BJ (cell line): ENCODE measurements around the gene IFRD2. TPM values are rescaled to one million over a fixed set of nuclear protein-coding genes. Genes with fewer than 3 reads are reported as not detected.

ENCODE experiments used
- CTCF ChIA-PET: fragments of 350-600 bp; formaldehyde crosslinking; extraction: SDS; loops from one replicate; lab custom pipeline; 2021; ENCODE audit warnings: antibody characterized with exemption, inconsistent platforms; lab: Yijun Ruan, JAX
- POLR2A ChIA-PET: fragments of 300-600 bp; sonication (Branson Sonifier 250); formaldehyde crosslinking; extraction: SDS; loops from one replicate; lab custom pipeline; 2021; ENCODE audit warnings: antibody characterized with exemption; lab: Charles Lee
- DNase-seq: peaks from one replicate; pipeline ENCODE4 v3.0.0-alpha.2; 2011; ENCODE audit warnings: low read depth
- H3K27me3 ChIP-seq: 2 replicates; pipeline ENCODE4 v1.6.0; 2011; ENCODE audit warnings: low read length; ENCODE audit not compliant: control insufficient read depth, insufficient read depth
- H3K36me3 ChIP-seq: 2 replicates; pipeline ENCODE4 v1.5.1; 2011; ENCODE audit warnings: low read length; ENCODE audit not compliant: control insufficient read depth, insufficient read depth
- H3K4me3 ChIP-seq: 2 replicates; pipeline ENCODE4 v1.5.1; 2011; ENCODE audit warnings: low read depth, mild to moderate bottlenecking, control low read depth, low read length
- polyA plus RNA-seq: library from polyadenylated mRNA; depleted of rRNA; stranded (reverse); fragments of >200 nt; gene quantifications from 2 replicates; pipeline ENCODE4 v1.2.3, GENCODE V29; 2011; rRNA removed
- TF ChIP-seq, protein P1 (sequence below): IDR thresholded peaks from 2 replicates; pipeline ENCODE4 v1.5.1; 2011; ENCODE audit warnings: low read depth, mild to moderate bottlenecking, control low read depth, inconsistent platforms, low read length, moderate library complexity; ENCODE audit not compliant: insufficient read depth

IFRD2 gene
- polyA plus RNA-seq, 1 experiment: 56.7 TPM

DNA sequence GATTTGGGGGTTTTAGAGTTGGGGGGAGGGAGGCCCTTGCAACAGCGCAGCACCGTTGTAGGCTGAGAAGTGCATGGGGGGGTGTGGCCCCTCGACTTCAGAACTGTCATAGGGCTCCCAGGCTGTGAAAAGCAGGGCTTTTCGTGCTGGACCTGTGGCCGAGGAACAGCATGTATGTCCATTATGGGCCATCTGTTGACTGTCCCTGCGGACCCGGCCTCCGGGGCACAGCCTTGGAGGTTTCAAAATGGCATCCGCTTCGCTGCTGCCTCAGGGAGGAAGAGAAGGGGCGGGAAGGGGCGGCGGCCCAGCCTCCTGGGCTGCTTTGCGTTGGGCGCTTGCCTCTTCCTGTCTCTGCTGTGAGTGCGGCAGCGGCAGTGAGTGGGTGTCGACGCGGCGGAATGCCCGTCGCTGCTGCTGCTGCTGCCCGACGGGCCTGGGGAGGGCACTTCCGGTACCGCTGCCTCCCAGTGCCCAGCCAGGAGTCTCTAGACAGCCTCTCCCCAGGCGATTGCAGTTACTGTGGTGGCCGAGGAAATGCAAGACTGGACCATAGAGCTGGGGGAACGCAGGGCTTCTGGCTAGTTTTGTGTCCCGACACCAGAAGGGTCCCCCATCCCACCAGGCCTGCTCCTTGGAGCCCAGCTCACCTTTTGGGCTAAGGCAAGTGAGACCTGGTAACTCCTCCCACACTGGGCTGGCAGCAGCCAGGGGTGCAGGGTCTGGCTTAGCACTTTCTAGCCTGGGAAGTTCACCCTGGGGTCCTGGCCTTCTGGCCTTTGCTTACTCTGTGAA, 54.3 kb downstream of the IFRD2 start:
- TF ChIP-seq, protein P1, sequence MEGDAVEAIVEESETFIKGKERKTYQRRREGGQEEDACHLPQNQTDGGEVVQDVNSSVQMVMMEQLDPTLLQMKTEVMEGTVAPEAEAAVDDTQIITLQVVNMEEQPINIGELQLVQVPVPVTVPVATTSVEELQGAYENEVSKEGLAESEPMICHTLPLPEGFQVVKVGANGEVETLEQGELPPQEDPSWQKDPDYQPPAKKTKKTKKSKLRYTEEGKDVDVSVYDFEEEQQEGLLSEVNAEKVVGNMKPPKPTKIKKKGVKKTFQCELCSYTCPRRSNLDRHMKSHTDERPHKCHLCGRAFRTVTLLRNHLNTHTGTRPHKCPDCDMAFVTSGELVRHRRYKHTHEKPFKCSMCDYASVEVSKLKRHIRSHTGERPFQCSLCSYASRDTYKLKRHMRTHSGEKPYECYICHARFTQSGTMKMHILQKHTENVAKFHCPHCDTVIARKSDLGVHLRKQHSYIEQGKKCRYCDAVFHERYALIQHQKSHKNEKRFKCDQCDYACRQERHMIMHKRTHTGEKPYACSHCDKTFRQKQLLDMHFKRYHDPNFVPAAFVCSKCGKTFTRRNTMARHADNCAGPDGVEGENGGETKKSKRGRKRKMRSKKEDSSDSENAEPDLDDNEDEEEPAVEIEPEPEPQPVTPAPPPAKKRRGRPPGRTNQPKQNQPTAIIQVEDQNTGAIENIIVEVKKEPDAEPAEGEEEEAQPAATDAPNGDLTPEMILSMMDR: no peak
- POLR2A ChIA-PET: interaction anchor here (1.0 kb wide), 1 partner anchor 9 kb away, joined by 4 read pairs; no protein-coding TSS in a partner anchor
- peak; percentile 35 for DNase-seq
- CTCF ChIA-PET: interaction anchor here (0.6 to 3.8 kb wide), 8 partner anchors 9 to 110 kb away, joined by 3 to 41 read pairs (median 4); no protein-coding TSS in a partner anchor
- H3K27me3 ChIP-seq: no peaks in the 10 kb centered on the region
- peaks cover 10% of the 10 kb centered on the region for H3K36me3 ChIP-seq
- H3K4me3 ChIP-seq: peak overlapping the region; percentile 76

Other genes starting within 250 kb of the IFRD2 start
- 171 and 205 TPM in 2 replicates for gene RBM5, start 203.5 kb downstream of the IFRD2 start, polyA plus RNA-seq
- gene SEMA3F, start 137.1 kb downstream of the IFRD2 start, polyA plus RNA-seq: 7.4 and 11.4 TPM in 2 replicates
- not detected in 2 replicates for gene GNAT1, start 100.8 kb downstream of the IFRD2 start, polyA plus RNA-seq
- gene SLC38A3, start 87.2 kb downstream of the IFRD2 start, polyA plus RNA-seq: 0.17 and 0.22 TPM in 2 replicates
- 574 and 887 TPM in 2 replicates for gene GNAI2, start 56.2 kb downstream of the IFRD2 start, polyA plus RNA-seq
- 32.7 and 59.0 TPM in 2 replicates for gene SEMA3B, start 23.3 kb downstream of the IFRD2 start, polyA plus RNA-seq
- not detected in 2 replicates for gene LSMEM2, start 13.3 kb downstream of the IFRD2 start, polyA plus RNA-seq
- gene HYAL3, start 7.0 kb upstream of the IFRD2 start, polyA plus RNA-seq: 7.1 and 8.5 TPM in 2 replicates
- gene NAA80, start 7.0 kb upstream of the IFRD2 start, polyA plus RNA-seq: 3.6 and 5.8 TPM in 2 replicates
- gene HYAL1, start 11.1 kb upstream of the IFRD2 start, polyA plus RNA-seq: 0.10 and 0.12 TPM in 2 replicates
- 40.4 and 63.2 TPM in 2 replicates for gene HYAL2, start 30.3 kb upstream of the IFRD2 start, polyA plus RNA-seq
- 33.8 and 38.9 TPM in 2 replicates for gene TUSC2, start 35.8 kb upstream of the IFRD2 start, polyA plus RNA-seq
- gene RASSF1, start 48.4 kb upstream of the IFRD2 start, polyA plus RNA-seq: 55.2 and 80.2 TPM in 2 replicates
- gene ZMYND10, start 53.3 kb upstream of the IFRD2 start, polyA plus RNA-seq: 0.65 and 1.3 TPM in 2 replicates
- 31.4 and 45.0 TPM in 2 replicates for gene NPRL2, start 58.3 kb upstream of the IFRD2 start, polyA plus RNA-seq
- 22.3 and 39.3 TPM in 2 replicates for gene CYB561D2, start 58.4 kb upstream of the IFRD2 start, polyA plus RNA-seq
- gene TMEM115, start 67.1 kb upstream of the IFRD2 start, polyA plus RNA-seq: 47.0 and 75.4 TPM in 2 replicates
- 0.04 and 0.11 TPM in 2 replicates for gene CACNA2D2, start 211.2 kb upstream of the IFRD2 start, polyA plus RNA-seq